HepG2 (cell line): ENCODE measurements around the gene NPHP3. TPM values are rescaled to one million over a fixed set of nuclear protein-coding genes. Genes with fewer than 3 reads are reported as not detected.

Experiments used
- ETV5 ChIP-seq: IDR thresholded peaks from 2 replicates; pipeline ENCODE4 v1.6.1; 2018; ENCODE audit warnings: missing biosample characterization, missing genetic modification reagents, inconsistent platforms, borderline replicate concordance
- GTF2F1 ChIP-seq: fragments of 150-350 bp; IDR thresholded peaks from 2 replicates; pipeline ENCODE4 v1.6.1; 2014; ENCODE audit warnings: low read length
- IRX3 ChIP-seq: sonication (generic); formaldehyde crosslinking; IDR thresholded peaks from 2 replicates; pipeline ENCODE4 v1.8.1; 2023; ENCODE audit warnings: mild to moderate bottlenecking, low read depth, missing genetic modification reagents, borderline replicate concordance
- NR2C2 ChIP-seq: sonication (generic); formaldehyde crosslinking; IDR thresholded peaks from 2 replicates; pipeline ENCODE4 v1.4.0; 2020; ENCODE audit warnings: missing genetic modification reagents, mild to moderate bottlenecking, moderate library complexity, borderline replicate concordance
- SMAD3 ChIP-seq: sonication (generic); formaldehyde crosslinking; IDR thresholded peaks from 2 replicates; pipeline ENCODE4 v1.4.0; 2020; ENCODE audit warnings: missing genetic modification reagents
- TSC22D2 ChIP-seq: sonication (generic); formaldehyde crosslinking; IDR thresholded peaks from 2 replicates; pipeline ENCODE4 v1.5.1; 2020; ENCODE audit warnings: missing genetic modification reagents, mild to moderate bottlenecking, borderline replicate concordance
- ZNF124 ChIP-seq: sonication (generic); formaldehyde crosslinking; IDR thresholded peaks from 2 replicates; pipeline ENCODE4 v1.4.0; 2020; ENCODE audit warnings: missing genetic modification reagents
- ZNF235 ChIP-seq: sonication (generic); formaldehyde crosslinking; IDR thresholded peaks from 2 replicates; pipeline ENCODE4 v1.8.1; 2023; ENCODE audit warnings: mild to moderate bottlenecking, missing genetic modification reagents, borderline replicate concordance
- ZNF263 ChIP-seq: sonication (generic); formaldehyde crosslinking; IDR thresholded peaks from 2 replicates; pipeline ENCODE4 v1.4.0; 2020; ENCODE audit warnings: missing genetic modification reagents
- ZNF713 ChIP-seq: sonication (generic); formaldehyde crosslinking; IDR thresholded peaks from 2 replicates; pipeline ENCODE4 v1.4.0; 2020; ENCODE audit warnings: mild to moderate bottlenecking, missing genetic modification reagents
- ZNF83 ChIP-seq: sonication (generic); formaldehyde crosslinking; IDR thresholded peaks from 2 replicates; pipeline ENCODE4 v1.4.0; 2020; ENCODE audit warnings: missing genetic modification reagents, mild to moderate bottlenecking, borderline replicate concordance
- polyA plus RNA-seq, 8 experiments: library from polyadenylated mRNA; depleted of rRNA in 3 of 8; stranded (reverse) in 7 of 8; unstranded in 1 of 8; fragments of >200 nt; fragmentation: Illumina TruSeq in 4 of 8; extraction: Trizol in 4 of 8; gene quantifications; 2 replicates each; pipeline versions ENCODE4 v1.2.1 to v1.2.3, GENCODE V29; 2011 to 2016; ENCODE audit warnings: low read depth in 4 of 8, missing spikeins in 1 of 8, mixed read lengths in 1 of 8; ENCODE audit not compliant: insufficient read depth in 1 of 8
- total RNA-seq, 5 experiments: library from RNA; depleted of rRNA; stranded (reverse); fragments of >200 nt; fragmentation: Illumina TruSeq; extraction: Trizol; gene quantifications; 2 replicates each; pipeline ENCODE4 v1.2.3, GENCODE V29; 2016; ENCODE audit warnings: low read depth in 1 of 5
- TF ChIP-seq, protein P1 (sequence below), 2 experiments: IDR thresholded peaks; 2 replicates each; pipeline ENCODE4 v1.6.1; 2011 to 2012; ENCODE audit warnings: low read length in 2 of 2, borderline replicate concordance in 1 of 2, low read depth in 1 of 2, mild to moderate bottlenecking in 1 of 2, moderate library complexity in 1 of 2
- TF ChIP-seq, protein P2 (sequence below): sonication (generic); formaldehyde crosslinking; IDR thresholded peaks from 2 replicates; pipeline ENCODE4 v1.4.0; 2020; ENCODE audit warnings: missing genetic modification reagents
- TF ChIP-seq, protein P3 (sequence below): sonication (generic); formaldehyde crosslinking; IDR thresholded peaks from 2 replicates; pipeline ENCODE4 v1.8.0; 2022; ENCODE audit warnings: mild to moderate bottlenecking, missing genetic modification reagents
- TF ChIP-seq, protein P4 (sequence below): sonication (generic); formaldehyde crosslinking; IDR thresholded peaks from 2 replicates; pipeline ENCODE4 v1.5.1; 2020; ENCODE audit warnings: mild to moderate bottlenecking, missing genetic modification reagents, moderate library complexity

The NPHP3 gene
- total and polyA plus RNA-seq, 2 of the 13 experiments (the other 11 are each of a cell fraction or from before 2014, with no cell fraction given): 11.0 to 20.2 TPM

DNA sequence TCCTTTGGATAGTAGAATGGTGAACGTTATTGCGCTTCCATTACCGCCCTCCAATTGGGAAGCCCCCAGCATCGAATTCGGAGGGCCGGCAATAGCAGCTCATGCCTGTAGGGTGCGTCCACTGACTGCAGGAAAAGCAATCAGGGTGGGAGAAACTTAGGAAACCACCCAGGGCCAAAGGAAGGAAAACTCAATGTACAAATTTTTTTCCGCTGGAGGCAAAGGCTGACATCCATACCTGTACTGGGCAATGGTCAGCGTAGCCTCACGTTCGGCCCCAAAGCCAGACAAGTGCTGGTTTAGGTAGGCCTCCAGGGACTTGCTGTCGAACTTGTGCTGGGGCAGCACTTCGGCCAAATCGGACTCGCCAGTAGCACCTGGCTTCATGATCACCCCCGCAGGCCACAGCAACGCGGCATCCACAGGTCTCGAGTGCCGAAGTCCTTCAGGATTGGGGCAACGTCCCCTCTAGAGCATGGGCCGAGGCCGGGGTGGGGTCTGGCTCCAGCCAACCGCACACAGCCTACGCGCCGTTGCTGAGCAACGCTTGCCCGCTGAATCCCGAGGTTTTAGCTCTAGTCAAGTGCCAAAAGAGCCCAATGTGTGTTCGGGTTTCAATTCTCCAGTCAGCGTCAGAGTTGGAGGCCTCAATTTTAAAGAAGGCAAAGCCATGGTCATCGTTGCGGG is 62.7 kb downstream of the NPHP3 start, which contains the start of gene ACAD11 (continued):
- TF ChIP-seq, protein P1, sequence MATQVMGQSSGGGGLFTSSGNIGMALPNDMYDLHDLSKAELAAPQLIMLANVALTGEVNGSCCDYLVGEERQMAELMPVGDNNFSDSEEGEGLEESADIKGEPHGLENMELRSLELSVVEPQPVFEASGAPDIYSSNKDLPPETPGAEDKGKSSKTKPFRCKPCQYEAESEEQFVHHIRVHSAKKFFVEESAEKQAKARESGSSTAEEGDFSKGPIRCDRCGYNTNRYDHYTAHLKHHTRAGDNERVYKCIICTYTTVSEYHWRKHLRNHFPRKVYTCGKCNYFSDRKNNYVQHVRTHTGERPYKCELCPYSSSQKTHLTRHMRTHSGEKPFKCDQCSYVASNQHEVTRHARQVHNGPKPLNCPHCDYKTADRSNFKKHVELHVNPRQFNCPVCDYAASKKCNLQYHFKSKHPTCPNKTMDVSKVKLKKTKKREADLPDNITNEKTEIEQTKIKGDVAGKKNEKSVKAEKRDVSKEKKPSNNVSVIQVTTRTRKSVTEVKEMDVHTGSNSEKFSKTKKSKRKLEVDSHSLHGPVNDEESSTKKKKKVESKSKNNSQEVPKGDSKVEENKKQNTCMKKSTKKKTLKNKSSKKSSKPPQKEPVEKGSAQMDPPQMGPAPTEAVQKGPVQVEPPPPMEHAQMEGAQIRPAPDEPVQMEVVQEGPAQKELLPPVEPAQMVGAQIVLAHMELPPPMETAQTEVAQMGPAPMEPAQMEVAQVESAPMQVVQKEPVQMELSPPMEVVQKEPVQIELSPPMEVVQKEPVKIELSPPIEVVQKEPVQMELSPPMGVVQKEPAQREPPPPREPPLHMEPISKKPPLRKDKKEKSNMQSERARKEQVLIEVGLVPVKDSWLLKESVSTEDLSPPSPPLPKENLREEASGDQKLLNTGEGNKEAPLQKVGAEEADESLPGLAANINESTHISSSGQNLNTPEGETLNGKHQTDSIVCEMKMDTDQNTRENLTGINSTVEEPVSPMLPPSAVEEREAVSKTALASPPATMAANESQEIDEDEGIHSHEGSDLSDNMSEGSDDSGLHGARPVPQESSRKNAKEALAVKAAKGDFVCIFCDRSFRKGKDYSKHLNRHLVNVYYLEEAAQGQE (IDR thresholded peaks at IDR 0.05; ENCODE audit: borderline replicate concordance in 1 of 2, low read depth in 1 of 2, low read length in 2 of 2): no peak
- TF ChIP-seq GTF2F1 (no peak), ZNF83 (CRISPR knock-in tag) (no peak), ETV5 (no peak), ZNF235 (no peak), ZNF713 (no peak), IRX3 (CRISPR knock-in tag) (no peak), TSC22D2 (CRISPR knock-in tag) (no peak), NR2C2 (CRISPR knock-in tag) (no peak), ZNF124 (CRISPR knock-in tag) (no peak), SMAD3 (CRISPR knock-in tag) (0 out of 2 replicates have a peak, but pooled peaks have one; percentile 22), ZNF263 (CRISPR knock-in tag) (no peak)
- TF ChIP-seq, protein P2, sequence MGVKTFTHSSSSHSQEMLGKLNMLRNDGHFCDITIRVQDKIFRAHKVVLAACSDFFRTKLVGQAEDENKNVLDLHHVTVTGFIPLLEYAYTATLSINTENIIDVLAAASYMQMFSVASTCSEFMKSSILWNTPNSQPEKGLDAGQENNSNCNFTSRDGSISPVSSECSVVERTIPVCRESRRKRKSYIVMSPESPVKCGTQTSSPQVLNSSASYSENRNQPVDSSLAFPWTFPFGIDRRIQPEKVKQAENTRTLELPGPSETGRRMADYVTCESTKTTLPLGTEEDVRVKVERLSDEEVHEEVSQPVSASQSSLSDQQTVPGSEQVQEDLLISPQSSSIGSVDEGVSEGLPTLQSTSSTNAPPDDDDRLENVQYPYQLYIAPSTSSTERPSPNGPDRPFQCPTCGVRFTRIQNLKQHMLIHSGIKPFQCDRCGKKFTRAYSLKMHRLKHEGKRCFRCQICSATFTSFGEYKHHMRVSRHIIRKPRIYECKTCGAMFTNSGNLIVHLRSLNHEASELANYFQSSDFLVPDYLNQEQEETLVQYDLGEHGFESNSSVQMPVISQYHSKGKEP (CRISPR knock-in tag): no peak
- TF ChIP-seq, protein P3, sequence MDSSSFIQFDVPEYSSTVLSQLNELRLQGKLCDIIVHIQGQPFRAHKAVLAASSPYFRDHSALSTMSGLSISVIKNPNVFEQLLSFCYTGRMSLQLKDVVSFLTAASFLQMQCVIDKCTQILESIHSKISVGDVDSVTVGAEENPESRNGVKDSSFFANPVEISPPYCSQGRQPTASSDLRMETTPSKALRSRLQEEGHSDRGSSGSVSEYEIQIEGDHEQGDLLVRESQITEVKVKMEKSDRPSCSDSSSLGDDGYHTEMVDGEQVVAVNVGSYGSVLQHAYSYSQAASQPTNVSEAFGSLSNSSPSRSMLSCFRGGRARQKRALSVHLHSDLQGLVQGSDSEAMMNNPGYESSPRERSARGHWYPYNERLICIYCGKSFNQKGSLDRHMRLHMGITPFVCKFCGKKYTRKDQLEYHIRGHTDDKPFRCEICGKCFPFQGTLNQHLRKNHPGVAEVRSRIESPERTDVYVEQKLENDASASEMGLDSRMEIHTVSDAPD (CRISPR knock-in tag): no peak
- TF ChIP-seq, protein P4, sequence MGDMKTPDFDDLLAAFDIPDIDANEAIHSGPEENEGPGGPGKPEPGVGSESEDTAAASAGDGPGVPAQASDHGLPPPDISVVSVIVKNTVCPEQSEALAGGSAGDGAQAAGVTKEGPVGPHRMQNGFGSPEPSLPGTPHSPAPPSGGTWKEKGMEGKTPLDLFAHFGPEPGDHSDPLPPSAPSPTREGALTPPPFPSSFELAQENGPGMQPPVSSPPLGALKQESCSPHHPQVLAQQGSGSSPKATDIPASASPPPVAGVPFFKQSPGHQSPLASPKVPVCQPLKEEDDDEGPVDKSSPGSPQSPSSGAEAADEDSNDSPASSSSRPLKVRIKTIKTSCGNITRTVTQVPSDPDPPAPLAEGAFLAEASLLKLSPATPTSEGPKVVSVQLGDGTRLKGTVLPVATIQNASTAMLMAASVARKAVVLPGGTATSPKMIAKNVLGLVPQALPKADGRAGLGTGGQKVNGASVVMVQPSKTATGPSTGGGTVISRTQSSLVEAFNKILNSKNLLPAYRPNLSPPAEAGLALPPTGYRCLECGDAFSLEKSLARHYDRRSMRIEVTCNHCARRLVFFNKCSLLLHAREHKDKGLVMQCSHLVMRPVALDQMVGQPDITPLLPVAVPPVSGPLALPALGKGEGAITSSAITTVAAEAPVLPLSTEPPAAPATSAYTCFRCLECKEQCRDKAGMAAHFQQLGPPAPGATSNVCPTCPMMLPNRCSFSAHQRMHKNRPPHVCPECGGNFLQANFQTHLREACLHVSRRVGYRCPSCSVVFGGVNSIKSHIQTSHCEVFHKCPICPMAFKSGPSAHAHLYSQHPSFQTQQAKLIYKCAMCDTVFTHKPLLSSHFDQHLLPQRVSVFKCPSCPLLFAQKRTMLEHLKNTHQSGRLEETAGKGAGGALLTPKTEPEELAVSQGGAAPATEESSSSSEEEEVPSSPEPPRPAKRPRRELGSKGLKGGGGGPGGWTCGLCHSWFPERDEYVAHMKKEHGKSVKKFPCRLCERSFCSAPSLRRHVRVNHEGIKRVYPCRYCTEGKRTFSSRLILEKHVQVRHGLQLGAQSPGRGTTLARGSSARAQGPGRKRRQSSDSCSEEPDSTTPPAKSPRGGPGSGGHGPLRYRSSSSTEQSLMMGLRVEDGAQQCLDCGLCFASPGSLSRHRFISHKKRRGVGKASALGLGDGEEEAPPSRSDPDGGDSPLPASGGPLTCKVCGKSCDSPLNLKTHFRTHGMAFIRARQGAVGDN: peak; percentile 70
